Epithelial cell of esophagus (primary cell): ENCODE measurements around the gene SPAG9.

Source experiments
- DNase-seq: peaks from one replicate; pipeline ENCODE4 v3.0.0; 2010; ENCODE audit warnings: low read depth
- H3K4me3 ChIP-seq: 2 replicates; pipeline ENCODE4 v1.5.1; 2011; ENCODE audit warnings: mild to moderate bottlenecking, low read length, control low read depth
- TF ChIP-seq, protein P1 (sequence below): IDR thresholded peaks from 2 replicates; pipeline ENCODE4 v1.5.1; 2011; ENCODE audit warnings: low read depth, mild to moderate bottlenecking, low read length, control low read depth, inconsistent platforms; ENCODE audit not compliant: insufficient read depth; ENCODE audit errors: missing control alignments

The SPAG9 gene

DNA sequence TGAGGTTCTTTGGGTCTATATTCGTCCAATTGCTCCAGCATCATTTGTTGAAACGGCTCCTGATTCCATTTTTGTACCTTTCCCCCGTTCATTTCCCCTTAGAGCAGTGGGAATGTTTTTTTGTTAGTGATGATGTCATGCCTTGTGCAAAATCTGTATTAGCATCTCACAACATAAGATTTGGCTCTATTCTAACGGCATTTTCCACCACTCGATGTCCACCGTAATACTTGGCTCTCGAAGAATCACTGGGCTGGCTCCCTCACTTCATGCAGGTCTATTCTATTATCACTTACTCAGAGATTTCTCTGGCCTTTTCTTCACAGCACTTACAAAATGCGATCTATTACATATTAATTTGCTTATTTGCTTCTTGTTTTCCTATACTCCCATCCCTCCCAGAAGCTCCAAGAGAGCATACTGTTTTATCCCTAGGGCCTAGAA is 32.1 kb upstream of the SPAG9 start:
- no peak for DNase-seq
- peak overlapping the region; percentile 31 for H3K4me3 ChIP-seq
- TF ChIP-seq, protein P1, sequence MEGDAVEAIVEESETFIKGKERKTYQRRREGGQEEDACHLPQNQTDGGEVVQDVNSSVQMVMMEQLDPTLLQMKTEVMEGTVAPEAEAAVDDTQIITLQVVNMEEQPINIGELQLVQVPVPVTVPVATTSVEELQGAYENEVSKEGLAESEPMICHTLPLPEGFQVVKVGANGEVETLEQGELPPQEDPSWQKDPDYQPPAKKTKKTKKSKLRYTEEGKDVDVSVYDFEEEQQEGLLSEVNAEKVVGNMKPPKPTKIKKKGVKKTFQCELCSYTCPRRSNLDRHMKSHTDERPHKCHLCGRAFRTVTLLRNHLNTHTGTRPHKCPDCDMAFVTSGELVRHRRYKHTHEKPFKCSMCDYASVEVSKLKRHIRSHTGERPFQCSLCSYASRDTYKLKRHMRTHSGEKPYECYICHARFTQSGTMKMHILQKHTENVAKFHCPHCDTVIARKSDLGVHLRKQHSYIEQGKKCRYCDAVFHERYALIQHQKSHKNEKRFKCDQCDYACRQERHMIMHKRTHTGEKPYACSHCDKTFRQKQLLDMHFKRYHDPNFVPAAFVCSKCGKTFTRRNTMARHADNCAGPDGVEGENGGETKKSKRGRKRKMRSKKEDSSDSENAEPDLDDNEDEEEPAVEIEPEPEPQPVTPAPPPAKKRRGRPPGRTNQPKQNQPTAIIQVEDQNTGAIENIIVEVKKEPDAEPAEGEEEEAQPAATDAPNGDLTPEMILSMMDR: no peak

DNA sequence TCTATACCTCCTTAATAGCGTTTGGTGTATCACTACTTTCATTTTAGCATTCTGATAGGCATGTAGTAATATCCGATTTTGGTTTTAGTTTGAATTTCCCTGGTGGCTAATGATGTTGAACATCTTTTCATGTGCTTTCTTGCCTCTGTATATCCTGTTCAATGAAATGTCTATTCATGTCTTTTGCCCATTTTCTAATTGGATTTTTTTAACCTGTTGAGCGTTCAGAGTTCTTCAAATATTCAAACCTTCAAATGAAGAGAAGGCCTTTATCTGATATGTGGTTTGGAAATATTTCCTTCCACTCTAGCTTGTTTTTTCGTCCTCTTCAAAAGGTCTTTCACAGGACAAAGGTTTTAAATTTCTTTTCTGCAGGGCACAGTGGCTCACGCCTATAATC is 30.3 kb upstream of the SPAG9 start:
- TF ChIP-seq, protein P1: no peak
- no peak for DNase-seq
- no peak overlapping the region for H3K4me3 ChIP-seq

DNA sequence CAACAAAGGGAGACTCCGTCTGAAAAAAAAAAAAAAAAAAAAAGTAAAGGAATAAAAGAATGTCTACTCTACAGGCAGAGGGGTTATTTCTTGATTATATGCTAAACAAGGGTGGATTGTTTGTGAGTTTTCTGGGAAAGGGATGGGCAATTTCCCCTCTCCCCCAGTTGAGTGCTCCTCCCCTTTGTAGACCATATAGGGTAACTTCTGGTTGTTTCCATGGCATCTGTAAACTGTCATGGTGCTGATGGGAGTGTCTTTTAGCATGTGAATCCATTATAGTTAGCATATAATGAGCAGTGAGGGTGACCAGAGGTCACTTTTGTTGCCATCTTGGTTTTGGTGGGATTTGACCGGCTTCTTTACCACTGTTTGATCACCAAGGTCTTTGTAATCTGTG is 28.5 kb upstream of the SPAG9 start:
- DNase-seq: no peak
- TF ChIP-seq, protein P1: no peak
- no peak overlapping the region for H3K4me3 ChIP-seq

DNA sequence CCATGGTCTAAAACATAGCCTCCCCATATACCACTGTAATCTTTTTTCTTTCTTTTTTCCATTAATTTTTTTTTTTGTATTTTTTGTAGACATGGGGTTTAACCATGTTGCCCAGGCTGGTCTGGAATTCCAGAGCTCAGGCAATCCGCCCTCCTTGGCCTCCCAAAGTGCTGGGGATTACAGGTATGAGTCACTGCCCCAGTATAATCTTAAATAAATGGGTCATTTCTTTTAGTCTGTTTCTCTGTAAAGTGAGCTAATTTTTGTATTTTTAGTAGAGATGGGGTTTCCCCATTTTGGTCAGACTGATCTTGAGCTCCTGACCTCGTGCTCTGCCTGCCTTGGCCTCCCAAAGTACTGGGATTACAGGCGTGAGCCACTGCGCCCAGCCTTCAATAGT is 27.0 kb upstream of the SPAG9 start:
- DNase-seq: no peak
- TF ChIP-seq, protein P1: no peak
- no peak overlapping the region for H3K4me3 ChIP-seq

DNA sequence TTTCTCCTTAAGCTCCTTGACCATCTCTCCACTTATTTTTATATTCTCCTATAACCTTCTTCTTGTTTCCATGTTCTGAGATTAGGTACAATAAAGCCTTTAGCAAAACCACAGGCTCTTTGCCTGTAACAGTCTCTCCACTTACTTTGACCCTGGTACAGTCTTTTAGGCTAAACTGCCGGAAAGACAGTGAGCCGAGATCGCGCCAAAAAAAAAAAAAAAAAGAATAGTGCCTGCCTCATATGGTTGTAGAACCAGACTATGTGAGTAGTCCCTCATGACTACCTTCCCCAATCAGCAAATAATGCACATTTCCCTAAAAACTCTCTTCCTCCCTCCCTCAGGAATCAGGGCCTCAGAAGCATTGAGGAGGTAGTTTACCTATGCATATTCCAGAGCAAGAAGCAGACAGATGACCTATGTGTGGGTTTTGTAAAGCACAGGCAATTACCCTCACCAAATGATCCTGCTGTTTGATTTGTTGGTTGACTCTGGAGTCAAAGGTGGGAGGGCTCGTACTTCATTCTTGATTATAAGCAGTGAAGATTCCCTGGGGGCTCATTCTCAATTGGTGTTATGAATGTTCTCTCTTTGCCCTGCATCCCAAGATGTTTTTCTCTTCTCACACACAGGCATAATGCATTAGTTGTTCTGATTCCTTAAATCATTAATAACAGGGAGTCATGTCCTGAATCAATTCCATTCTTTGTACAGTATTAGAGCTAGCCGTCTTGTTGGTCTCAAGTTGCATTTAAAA is 23.8 kb upstream of the SPAG9 start:
- no peak for DNase-seq
- H3K4me3 ChIP-seq: no peak overlapping the region
- TF ChIP-seq, protein P1: no peak

DNA sequence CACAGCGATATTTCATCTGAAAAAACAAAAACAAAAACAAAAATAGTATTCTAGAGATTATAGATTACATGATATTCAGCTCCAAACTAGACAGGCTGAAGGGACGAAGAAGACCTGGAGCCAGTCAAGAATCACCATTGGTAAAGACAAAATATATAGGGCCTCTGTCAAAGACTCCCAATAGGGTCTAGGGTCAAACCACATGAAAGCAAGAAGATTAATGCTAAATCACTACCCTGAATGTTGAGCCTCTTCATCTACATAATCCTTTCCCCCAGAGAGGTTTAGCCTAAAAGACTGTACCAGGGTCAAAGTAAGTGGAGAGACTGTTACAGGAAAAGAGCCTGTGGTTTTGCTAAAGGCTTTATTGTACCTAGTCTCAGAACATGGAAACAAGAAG is 21.9 kb upstream of the SPAG9 start:
- TF ChIP-seq, protein P1: no peak
- H3K4me3 ChIP-seq: no peak overlapping the region
- no peak for DNase-seq

DNA sequence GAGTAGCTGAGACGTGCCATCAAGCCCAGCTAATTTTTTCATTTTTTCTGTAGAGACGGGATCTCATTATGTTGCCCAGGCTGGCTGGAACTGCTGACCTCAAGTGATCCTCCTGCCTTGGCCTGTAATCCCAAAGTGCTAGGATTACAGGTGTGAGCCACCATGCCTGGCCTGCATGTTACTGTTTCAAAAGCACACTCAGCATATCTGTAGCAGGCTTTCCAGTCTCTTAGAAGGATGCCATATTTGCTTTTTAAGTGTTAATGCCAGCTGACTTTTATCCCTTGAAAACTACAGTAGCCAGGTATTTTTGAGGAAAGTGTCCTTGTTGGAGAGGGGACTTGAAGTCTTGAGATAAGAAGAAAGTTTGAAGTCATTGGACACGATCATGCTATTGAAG is 15.3 kb upstream of the SPAG9 start:
- H3K4me3 ChIP-seq: no peak overlapping the region
- no peak for DNase-seq
- TF ChIP-seq, protein P1: no peak
